GM18868 (cell line): Measurements from ENCODE around the gene KIF26A.

Experiments
- ATAC-seq: cut with Tn5 transposase; IDR thresholded peaks from one replicate; pipeline ENCODE4 v1.9.1; 2021; ENCODE audit warnings: mild to moderate bottlenecking, moderate library complexity; ENCODE audit not compliant: unreplicated experiment

Gene KIF26A

DNA sequence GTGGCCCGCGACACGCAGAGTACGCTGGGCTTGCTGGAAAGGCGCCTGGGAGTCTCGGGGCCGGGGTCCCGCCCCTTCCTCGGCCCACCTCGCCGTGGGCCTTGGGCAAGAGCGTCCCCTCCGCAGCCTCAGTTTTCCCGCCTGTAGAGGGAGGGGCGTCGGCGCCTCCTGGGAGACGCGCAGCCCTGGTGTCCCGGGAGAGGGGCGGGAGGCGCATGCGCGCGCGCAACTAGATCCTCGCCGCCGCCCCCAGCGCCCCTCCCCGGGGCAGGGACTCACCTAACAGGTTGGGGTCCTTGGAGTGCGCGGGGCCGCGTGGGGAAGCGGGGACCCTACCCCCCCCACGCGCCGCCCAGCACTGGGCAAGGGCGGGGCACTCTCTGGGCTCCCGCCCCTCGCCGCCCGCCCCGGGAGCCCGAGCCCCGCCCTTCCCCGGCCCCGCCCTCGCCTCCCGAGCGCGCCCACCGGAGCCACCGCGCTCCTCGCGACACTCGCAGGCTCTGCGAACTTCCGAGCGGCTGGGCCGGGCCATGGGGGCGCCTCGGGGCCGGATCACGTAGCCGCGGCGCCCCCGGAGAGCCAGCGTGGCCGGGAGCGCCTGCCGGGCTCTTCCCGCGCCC lies at the start of gene KIF26A:
Gene KIF26A (plus strand): TSS at position 490 of the 620 bp plus-strand sequence. CDS start 136 bp downstream, outside the sequence.
- no peak for ATAC-seq

DNA sequence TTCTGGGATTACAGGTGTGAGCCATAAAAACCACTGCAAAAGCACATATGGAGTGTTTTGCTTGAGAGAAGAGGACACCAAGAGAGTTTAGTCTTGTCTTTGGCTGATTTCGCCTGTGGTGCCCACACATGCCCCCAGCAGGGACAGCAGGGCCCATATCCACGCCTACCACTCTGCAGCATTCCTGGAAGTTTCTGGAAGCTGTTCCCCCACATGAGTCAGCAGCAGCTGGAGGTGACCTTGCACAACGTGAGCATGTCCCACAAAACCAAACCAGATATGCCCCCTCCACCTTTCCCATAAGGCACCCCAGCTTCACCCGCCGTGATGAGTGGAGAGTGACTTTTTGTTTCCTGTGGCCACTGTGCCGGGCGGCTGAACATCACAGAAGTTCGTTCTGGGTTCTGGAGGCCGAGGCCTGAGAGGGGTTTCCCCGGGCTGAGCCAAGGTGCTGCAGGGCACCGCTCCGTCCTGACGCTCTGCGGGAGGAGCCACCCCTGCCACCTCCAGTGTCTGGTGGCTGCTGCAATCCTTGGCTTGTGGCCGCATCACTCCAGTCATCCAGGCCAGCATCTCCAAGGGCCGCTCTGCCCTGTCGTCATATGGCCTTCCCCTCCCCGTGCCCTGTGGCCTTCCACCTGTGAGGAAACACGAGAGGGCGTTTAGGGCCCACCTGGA lies 48.2 kb upstream of the KIF26A start:
- no peak for ATAC-seq

DNA sequence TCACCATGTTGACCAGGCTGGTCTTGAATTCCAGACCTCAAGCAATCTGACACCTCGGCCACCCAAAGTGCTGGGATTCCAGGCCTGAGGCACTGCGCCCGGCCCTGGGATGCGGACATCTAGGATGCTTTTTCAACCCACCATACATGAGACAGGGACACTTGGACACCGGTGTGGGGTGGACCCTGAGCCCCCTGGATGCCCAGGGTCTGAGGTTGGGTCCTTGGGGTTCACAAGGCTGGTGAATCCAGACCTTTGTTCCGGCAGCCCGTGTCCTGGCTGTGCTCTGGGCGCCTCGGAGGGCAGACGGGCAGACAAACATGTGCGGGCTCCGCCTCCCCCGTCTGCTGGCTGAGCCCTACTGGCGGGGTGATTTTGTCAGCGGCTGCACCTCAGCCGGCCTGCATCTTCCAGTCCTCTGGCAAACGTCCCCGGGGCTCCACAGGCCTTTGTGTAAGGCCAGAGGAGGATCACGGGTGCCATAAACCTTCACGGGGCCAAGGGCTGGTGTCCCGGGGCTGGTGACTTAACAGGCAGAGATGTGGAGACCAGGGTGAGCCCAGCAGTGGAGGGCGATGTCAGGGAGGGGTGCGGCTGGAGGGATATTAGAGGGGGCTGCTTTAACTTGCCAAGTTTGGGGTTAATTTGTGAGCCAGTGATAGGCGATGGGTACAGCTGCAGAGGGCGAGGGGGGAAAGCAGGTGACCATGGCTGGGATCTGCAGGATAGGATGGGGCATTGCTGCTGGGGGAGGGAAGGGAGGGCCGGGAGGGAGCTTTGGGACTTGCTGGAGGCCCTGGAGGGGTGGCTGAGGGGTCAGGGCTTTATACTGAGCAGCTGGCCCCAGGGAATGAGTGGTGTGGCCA lies 47.1 kb upstream of the KIF26A start:
- no peak for ATAC-seq

DNA sequence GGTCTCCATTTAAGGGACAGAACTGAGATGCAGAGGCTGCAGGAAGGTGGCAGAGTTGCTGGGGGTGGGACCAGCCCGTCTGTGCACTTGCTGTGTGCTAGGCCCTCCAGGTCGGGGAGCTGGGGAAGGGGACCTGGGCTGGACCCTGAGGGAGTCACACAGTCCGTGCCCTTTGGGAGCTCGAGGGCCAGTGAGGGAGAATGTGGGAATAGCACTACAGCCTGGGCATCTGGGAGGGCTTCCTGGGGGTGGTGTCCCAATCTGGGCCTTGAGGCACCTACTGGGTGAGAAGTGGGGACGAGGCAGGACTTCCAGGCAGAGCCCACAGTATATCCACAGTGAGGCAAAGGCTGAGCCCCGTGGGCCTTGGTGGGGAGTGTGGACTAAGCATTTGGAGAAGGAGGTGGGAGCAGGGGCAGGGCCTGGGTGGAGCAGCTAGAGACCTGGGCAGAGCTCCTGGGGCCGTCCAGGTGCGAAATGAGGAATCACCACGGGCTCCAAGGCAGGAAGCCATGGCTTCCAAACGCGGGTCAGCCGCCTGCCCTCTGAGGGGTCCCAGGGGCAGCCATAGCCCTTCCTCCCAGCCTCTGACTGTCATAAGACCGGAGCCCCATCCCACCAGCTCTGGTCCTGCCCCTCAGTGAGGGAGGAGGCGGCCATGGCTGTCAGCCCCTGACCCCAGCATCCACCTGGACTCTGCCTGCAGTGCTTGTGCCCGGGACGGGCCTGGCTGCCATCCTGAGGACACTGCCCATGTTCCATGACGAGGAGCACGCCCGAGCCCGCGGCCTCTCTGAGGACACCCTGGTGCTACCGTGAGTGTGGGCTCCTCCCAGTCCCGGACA lies 46.2 kb upstream of the KIF26A start:
- no peak for ATAC-seq

DNA sequence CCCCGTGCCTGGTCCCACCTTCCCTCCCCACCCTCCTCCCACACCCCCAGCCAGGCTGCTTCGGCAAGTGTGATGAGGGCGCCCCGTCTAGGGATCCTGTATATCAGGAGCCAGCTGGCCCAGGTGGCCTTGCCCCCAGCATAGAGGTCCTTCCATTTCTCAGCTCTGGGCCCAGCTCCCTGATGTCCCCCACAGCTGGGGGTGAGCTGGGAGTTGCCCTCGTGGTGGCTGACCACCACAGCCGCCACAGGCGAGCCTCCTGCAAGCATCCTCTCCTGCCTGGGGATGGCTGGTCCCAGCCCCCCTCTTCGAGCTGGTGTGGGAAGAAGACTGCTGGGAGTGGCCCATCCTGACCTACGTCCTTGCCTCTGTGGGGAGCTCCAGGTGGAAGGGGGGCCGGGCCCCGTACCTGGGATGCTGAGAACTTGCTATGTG lies 45.4 kb upstream of the KIF26A start:
- ATAC-seq, result no peak

DNA sequence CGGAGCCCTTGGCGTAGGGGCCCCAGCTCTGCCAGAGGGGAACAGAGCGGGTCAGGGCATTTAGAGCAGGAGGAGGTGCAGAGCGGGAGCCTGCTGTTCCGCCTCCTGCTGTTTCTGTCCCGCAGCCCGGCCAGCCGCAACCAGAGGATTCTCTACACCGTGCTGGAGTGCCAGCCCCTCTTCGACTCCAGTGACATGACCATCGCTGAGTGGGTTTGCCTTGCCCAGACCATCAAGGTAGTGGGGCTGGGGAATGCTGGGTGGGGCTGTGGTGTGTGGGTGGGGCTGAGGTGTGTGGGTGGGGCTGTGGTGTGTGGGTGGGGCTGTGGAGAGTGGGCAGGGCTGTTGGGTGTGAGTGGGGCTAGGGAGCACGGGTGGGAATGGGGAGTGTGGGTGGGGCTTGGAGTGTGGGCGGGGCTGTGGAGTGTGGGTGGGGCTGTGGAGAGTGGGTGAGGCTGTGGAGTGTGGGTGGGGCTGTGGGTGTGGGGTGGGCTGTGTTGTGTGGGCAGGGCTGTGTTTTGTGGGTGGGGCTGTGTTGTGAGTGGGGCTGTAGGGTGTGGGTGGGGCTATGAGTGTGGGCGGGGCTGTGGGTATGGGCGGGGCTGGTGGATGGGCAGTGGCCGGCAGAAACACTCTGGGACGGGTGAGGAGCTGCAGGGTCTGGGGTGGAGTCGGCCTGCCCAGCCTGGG lies 44.9 kb upstream of the KIF26A start:
- ATAC-seq, result no peak

DNA sequence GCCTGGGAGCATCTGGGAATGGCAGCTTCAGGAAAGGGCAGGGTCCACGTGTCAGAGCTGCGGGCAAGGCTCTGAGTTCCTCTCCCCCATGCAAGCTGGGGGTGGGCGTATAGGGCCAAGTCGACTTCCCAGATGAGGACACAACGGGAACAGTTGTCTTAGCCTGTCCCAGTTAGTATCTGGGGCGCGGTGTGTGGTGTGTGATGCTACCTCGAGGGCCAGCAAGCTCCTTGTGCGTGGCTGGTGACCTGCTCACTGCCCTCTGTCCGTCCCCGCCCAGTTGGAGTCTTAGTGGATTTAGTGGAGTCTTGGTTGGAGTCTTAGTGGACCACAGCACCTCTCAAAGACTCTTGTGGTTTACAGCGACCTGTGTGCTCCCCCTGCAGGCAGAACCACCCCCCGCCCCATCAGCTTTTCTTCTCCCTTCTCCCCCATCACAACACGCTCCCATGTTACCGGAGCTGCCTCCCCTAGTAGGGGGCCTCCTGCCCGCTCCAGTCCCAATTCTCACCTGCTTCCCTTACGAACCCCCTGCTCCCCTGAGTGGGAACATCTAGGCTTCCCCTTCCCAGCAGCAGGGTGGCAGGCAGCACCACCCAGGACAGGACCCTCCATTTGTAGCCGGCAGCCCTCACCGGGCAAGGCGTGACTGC lies 44.2 kb upstream of the KIF26A start:
- no peak for ATAC-seq

DNA sequence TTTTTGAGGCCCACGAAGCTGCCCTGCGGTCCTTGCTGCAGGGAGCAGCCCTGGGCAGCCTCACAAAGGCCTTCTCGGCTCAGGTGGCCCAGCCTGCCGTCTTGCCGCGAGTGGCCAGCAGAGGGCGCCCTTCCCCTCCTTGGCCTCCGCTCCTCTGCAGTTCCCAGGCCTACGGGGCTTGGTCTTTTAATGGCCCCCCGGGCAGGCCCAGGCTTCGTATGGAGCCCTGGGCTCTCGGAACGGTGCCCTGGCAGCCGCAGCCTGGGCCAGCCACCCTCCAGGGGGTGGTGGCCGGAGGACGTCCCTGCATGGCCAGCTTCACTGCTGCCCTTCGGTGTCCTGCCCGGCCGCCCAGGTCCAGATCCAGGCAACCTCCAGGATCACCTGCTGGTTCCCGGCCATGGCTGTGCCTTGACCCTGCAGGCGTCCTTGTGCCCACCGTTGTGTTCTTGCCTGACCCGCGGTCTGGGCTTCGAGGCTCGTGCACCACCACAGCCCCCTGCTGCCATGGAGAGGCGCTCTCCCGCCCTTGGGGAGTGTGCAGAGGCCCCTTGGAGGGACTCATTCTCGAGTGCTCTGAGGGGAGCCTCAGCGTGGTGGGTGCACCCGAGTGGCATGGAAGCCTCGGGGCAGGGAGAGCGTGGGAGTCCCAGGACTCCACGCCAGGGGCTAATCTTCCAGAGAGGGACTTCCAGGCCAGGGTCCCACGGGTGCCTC lies 43.5 kb upstream of the KIF26A start:
- ATAC-seq, result no peak

DNA sequence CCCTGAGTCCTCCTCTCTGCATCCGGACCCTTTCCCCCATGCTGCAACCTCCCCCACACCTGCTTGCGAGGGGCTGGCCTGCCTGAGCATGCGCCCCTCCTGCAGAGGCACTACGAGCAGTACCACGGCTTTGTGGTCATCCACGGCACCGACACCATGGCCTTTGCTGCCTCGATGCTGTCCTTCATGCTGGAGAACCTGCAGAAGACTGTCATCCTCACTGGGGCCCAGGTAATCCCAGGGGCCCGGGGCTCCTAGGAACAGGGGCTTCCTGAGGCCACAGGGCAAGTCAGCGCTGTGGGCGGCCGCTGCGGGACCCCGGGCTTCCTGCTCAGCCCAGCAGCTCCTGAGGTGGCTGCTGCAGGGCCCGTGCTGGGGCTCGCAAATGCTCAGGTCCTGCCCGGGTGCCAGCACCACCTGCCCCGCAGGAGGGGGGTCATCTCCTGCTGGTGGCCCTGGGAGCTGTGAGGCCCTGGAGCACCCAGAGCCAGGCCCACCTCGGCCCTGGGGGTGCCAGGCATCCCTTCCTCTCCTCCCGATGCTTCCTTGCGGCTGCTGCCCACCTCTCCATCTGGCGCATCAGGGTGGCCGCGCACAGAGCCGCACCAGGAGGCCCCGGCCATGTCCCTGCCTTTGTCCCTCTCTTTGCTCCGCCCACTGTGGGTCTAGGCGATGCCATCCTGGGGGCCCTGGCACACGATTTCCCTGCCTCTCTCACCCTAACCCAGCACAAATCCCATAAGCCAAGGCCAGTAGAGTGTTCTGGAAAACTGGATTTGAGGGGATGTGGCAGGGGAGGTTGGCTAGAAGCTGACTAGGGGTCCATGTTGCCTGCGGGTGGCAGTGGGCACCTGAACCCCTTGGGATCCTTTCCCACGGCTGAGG lies 42.7 kb upstream of the KIF26A start:
- ATAC-seq, result no peak

DNA sequence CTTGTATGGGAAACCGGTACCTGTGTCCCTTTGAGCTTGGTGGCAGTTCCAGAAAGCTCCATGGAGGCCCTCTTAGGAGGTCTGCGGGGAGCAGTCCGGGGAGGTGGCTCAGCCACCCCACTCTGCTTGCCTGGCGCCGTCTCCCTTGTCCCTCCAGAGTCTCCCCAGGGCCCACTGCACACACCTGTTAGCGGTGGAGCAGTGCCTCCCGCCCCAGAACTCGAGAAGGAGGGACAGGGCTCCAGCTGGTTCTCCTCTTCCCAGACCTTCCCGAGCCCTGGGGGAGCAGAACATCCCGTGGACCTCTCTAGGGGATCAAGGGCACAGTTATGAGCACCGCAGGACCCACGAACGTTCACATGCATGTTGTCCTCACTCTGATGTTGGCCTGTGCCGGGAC lies 42.1 kb upstream of the KIF26A start:
- no peak for ATAC-seq

DNA sequence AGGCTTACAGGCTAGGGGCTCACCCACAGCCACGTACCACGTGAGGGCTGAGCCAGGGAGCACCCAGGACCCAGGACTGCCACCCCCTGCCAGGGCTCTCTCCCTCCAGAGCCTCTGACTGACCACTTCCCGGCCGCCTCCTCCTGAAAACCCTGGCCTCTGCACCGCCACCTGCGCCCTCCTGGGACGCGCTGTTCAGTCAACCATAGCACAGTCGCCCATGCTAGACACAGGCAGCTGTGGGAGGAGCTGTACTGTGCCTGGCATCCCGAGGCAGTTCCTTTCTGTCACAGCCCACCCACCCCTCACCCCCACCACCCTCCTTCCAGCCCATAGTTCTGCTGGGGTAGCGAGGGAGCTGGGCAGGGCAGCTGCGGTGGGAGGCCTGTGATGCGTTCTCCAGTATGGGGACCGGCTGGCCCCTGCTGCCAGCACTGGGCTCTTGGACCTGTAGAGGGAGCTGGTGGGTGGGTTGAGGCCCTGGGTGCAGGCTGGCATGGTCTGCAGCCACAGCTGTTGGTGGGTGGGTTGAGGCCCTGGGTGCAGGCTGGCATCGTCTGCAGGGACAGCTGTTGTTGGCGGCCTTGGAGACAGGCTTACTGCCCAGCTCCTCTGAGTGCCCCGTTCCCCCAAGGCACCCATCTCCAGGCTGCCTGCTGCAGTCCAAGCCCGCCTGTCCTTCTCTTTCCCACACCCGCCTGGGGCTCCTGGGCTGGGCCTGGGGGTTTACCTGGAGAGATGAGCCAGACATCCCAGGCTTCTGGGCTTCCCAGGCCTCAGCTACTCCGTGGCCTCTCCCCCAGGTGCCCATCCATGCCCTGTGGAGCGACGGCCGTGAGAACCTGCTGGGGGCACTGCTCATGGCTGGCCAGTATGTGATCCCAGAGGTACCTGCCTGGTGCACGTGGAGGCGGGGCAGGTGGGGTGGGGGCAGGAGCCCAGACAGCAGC lies 41.4 kb upstream of the KIF26A start:
- ATAC-seq, result no peak

DNA sequence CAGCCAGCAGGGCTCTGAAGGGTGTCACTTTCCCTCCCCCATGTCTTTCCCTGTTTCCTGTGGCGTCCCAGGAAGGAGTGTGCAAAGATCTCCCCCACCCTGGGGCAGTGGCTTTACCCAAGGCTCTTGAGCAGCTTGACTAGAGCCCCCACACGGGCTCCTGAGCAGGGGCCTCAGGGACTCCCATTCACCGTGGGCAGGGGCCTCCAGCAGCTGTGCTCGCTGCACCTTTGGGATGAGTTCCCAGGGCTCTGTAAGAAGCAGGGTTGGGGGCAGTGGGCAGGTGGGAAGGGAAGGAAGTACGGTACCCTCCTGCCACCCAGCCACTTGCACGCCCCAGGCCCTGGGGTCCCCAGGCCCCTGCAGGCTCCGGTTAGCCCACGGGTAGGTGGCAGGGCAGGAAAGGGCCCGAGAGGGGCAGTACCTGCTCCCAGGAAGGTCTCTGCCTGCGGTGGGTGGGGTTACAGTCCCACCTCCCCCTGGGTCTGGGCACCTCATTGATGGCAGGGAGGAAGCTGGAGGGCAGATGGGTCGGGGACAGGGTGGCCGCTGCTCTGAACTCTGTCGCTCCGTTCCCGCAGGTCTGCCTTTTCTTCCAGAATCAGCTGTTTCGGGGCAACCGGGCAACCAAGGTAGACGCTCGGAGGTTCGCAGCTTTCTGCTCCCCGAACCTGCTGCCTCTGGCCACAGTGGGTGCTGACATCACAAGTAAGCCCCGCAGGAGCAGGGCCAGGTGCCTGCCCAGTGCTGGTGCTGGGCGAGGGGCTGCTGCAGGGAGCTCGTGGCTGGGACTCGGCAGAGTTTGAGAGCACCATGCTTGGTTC lies 39.9 kb upstream of the KIF26A start:
- ATAC-seq, result no peak

DNA sequence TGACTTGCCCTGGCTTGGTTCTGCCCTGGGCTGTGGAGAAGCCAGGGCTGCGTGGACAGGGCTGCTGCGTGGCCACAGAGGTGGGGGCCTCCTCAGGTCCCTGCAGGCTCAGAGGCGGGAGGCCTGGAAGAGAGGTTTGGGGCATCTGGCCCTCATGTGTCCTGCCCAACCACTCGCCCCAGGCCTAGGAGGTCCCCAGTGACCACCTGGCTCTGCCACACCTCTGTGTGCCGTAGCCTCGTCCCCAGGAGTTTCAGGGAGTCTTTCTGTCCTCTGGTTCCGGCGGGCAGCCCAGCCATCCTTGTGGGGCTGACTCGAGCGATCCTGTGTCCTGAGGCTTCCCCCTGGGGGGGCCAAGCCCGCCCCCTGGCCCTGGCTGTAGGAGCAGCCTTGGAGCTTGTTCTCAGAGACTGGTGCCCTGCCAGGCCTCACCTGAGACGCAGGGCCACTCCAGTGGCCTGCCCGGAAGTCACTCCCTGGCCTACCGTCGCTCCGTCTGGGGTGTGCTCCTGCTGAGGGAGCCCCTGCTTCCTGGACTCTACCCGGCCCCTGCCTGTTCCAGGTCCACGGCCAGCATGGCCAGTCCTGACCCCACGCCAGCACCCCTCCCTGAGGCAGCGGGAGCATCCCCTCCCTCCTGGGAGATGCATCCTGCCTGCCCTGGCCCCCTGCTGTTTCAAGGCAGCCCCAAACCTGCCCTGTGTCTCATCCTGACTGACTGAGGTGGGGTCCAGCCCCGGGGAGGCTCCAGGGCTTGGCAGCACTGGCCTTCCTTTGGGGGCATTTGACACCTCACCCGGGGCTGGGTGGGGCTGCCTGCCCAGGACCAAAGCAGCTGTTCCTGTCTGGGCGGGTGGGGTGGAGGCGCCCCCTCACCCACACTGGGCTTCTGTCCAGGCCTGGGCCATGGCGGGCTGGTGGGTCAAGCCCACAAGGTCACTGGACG lies 39.0 kb upstream of the KIF26A start:
- ATAC-seq, result no peak

DNA sequence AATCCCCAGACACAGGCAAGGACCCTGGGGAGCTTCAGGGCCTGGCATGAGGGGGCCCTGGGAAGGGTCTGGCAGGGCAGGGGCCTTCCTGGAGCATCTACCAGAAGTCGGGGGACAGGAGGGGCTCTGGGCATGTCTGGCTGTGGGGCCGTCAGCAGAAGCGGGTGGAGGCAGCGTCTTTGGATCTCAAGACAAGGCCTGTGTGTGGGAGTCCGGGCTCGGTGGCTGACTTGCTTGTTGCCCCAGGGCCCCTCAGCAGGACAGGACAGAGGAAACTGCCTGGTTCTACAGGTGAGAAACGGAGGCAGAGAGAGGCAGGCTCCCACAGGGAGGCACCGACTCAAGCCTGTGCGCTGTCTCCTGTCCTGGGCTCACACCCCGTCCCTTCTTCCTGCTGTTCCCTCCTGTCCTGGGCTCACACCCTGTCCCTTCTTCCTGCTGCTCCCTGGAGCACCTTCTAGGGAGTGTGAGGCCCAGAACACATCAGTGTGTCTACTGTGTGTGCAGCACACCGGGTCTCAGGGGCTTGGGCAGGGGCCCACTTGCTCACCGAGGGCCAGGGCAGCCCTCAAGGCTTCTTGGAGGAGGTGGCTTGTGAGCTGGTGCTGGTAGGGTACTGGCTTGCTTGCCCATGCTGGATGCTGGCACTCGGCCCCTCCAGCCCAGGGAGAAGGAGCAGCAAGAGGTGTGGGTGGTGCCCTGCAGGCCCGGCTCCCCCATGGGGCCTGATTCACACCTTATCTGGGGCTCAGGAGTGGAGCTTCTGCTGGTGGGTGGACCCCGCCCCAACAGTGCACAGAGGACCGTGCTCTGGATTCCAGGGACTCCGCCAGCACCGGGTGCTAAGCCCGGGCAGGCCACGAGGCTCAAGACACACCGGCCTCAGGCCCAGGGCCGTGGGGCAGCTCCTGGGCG lies 38.0 kb upstream of the KIF26A start:
- ATAC-seq, result no peak
